Adipocyte (in vitro differentiated cells): ENCODE results near the gene CLDN34.

Source experiments
- DNase-seq: peaks from one replicate; pipeline ENCODE4 v3.0.0-alpha.2; 2015; ENCODE audit warnings: low read depth
- H3K27me3 ChIP-seq: replicated peaks from 2 replicates; pipeline ENCODE4 v1.7.0; 2013; ENCODE audit warnings: mild to moderate bottlenecking, low read length, moderate library complexity; ENCODE audit not compliant: control insufficient read depth, insufficient read depth
- H3K36me3 ChIP-seq: 2 replicates; pipeline ENCODE4 v1.7.0; 2013; ENCODE audit warnings: low read length, mild to moderate bottlenecking, moderate library complexity; ENCODE audit not compliant: control insufficient read depth, insufficient read depth, severe bottlenecking
- H3K4me1 ChIP-seq: 2 replicates; pipeline ENCODE4 v1.7.0; 2013; ENCODE audit warnings: mild to moderate bottlenecking, low read length, moderate library complexity; ENCODE audit not compliant: control insufficient read depth, insufficient read depth
- H3K4me3 ChIP-seq: 2 replicates; pipeline ENCODE4 v1.7.0; 2013; ENCODE audit warnings: mild to moderate bottlenecking, low read length, moderate library complexity
- H3K9ac ChIP-seq: 2 replicates; pipeline ENCODE4 v1.7.0; 2013; ENCODE audit warnings: mild to moderate bottlenecking, low read length, moderate library complexity
- H3K9me3 ChIP-seq: 2 replicates; pipeline ENCODE4 v1.7.0; 2013; ENCODE audit warnings: mild to moderate bottlenecking, low read length, moderate library complexity; ENCODE audit not compliant: control insufficient read depth

Gene CLDN34

DNA sequence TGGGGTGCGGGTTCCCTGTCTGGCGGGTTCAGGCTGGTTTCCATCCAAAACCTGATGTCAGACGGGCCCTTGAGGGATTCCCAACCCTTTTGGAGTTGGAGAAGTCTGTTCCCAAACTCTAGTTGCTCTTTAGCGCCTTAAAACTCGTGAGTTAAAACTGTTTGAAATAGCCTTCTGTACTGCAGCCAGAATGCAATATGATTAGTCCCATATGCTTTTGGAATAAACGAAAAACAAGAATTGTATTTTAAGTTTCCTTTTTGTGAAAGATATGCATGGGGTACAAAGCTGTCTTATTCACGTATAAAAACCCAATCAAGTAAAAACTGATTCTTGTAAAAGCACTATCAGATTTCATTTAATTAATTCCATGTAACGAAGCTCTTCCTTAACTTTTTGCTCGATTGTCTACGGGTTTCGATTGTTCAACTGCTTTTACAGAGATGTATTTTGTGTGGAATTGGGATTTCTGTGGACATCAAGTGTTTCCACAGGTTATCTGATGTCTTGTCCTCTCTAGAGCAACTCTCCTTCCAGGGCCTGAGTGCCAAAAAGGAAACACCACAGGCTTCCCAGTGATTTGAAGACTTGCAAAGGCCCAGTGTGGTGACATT lies 49.5 kb downstream of the CLDN34 start:
- Histone ChIP-seq H3K27me3 (no peaks in the 10 kb centered on the region), H3K4me1 (no peaks in the 10 kb centered on the region), H3K36me3 (no peaks in the 10 kb centered on the region), H3K9me3 (no peaks in the 10 kb centered on the region), H3K4me3 (peak overlapping the region; percentile 77), H3K9ac (peak overlapping the region; percentile 69)
- DNase-seq = peak; percentile 50

DNA sequence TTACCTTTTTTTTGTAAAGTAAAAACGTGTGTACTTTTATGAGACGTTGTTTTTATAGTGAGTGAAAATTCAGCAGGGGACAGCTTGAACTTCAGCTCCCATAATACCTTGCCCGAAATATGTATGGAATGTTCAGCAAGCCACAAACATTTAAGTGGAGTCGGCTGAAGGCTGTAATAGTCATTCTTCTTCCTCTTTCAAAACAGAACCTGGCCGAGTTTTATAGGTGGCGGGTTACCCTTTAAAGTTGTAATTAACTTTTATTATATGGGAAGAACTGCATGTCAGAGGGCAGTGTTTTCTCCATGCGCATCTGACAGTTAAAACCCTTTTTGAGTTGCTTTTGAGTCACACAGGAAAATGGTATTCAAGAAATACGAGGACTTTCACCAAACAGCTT lies 50.7 kb downstream of the CLDN34 start:
- H3K4me3 ChIP-seq = no peak overlapping the region
- DNase-seq = peak; percentile 64
- no peak overlapping the region for H3K9ac ChIP-seq
- no peaks in the 10 kb centered on the region for H3K27me3 ChIP-seq
- H3K9me3 ChIP-seq = no peaks in the 10 kb centered on the region
- no peaks in the 10 kb centered on the region for H3K4me1 ChIP-seq
- H3K36me3 ChIP-seq = no peaks in the 10 kb centered on the region
